Stimulated activated CD4-positive, alpha-beta T cell treated with anti-CD3 and anti-CD28 coated beads, TNF-alpha, amount 100 ng/mL, for 48 hours (primary cell): Measurements from ENCODE around the gene SAP30L.

Experiments used
- DNase-seq, 3 donors: peaks; one replicate each; pipeline ENCODE4 v3.0.0-alpha.2; 2020; ENCODE audit warnings: low read depth in 3 of 3

Gene SAP30L

DNA sequence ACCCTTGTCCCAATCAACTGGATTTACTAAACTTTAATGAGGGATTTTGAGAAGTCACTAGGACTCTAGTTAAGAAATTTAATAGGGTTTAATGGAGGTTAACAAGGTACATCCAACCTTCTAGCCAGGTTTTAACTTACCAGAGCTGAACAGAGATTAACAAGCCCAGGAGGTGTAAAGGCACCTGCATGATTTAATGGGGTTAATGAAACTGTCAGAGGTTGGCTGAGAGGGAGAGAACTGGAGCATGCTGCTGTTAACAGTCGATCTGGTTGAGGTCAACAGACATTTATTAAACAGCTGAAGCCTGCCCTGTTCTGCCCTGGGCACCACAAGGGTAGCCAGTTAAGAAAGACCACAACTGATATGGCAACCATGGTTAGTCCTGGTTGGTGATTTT is 18.6 kb downstream of the SAP30L start:
- no peak for DNase-seq

DNA sequence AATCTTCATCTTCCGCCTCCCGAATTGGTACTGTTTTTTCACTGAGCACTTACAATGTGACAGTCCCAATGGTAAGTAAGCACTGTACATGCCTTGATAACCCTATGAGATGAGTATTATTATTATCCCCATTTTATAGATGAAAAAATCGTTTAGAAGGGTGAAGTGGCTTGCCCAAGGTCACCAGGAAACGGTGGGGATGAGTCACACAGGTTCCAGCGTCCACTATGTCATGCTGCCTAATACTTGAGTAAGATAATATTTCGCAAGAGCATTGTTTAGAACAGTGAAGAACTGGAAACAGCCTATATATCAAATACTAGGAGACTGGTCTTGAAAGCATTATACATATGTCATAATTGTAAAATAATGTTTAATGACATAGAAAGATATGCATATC is 19.4 kb downstream of the SAP30L start:
- DNase-seq, result no peak

DNA sequence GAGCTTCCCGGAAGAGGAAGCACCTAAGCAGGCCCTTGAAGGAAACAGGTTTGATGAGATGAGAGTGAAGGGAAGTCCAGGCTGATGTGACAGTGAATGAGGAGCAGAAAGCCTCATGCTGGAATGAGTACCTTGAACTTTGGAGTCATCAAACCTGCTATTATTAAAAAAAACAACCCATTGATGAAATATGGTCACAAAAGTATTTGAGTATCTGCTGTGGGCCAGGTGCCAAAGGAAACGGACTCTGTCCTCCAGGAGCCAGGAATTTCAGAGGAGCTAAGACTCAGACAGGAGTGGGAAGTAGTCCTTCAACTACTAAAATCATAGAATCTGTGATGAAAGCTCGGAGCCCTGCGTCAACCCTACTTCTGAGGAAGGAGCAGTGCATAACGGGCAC is 20.4 kb downstream of the SAP30L start:
- DNase-seq, result no peak

GRCh38 chr5:154466671-154467070 is 20.9 kb downstream of the SAP30L start:
- no peak for DNase-seq

DNA sequence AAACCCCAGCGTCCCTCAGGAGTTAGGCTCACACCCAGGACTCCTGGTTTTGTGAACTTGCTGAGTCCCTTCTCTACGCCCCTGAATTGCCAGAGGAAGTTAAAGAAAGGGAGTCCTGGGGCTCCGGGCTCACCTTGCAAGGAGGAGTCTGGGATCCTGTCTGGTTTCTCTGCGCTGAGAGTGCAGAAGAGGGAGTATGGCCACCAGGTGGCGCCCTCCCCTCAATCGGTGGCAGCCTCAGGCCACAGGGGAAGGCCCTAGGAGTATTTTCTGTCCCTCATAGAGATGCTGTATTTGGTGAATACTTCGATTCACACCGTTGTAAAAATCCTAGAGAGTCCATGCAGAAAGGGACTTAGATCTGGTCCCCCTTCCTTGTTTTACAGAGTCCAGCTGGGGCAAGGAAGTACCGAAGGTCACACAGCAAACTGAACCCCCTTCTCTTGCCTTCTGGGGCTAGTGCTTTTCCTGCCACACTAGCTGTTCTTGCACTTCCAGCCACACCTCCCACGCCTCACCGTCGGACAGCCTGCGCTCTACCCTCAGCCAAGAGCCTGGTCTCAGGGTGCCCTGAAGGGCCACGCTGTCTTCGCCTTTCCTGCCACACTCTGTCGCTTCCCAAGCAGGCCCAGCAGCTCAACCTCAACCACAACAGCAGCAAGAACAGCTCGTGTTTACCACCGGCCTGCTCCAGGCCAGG is 22.0 kb downstream of the SAP30L start:
- DNase-seq, result peak; percentile 51 to 78 (median 71)

- no peak for DNase-seq
Measured at GRCh38 chr5:154470137-154470536, 24.3 kb downstream of the SAP30L start.

DNA sequence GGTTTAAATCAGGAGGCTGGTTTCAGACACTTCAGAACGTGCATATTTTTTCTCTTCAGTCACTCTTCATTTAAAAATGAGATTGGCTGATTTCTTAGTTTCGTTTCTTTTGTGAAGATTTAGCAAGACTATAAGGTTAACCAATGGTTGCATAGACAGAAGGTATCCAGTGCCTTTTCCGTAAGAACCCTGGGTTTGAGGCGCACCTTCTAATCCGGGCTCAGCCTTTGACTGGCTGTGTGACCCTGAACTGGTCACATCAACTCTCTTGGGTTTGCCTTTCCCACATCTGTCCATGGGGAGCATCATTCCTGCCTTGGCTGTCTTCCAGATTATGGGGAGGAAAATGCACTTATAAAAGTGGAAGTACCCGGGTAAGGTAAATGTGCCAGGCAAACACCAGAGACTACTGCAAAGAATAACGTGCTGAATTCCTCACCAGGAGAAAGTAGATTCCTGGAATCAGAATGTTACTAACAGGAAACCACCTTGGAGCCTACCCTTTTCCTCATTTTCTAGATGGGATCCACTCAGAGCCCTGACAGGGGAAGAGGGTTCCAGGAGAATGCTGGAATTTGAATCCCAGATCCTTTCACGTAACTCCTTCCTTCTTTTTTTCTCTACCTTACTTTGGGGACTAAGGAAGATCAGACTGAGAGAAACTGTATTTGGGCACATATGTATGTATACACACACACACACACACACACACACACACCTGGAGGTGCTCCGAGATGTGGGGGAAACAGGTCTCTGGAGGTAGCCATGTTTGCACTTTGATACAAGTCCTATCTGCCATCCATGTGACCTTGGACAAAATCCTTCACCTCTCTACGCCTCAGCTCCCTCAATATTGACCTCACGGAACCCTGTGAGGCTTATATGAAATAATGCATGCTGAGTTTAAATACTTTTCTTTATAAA is 25.4 kb downstream of the SAP30L start:
- no peak for DNase-seq

DNA sequence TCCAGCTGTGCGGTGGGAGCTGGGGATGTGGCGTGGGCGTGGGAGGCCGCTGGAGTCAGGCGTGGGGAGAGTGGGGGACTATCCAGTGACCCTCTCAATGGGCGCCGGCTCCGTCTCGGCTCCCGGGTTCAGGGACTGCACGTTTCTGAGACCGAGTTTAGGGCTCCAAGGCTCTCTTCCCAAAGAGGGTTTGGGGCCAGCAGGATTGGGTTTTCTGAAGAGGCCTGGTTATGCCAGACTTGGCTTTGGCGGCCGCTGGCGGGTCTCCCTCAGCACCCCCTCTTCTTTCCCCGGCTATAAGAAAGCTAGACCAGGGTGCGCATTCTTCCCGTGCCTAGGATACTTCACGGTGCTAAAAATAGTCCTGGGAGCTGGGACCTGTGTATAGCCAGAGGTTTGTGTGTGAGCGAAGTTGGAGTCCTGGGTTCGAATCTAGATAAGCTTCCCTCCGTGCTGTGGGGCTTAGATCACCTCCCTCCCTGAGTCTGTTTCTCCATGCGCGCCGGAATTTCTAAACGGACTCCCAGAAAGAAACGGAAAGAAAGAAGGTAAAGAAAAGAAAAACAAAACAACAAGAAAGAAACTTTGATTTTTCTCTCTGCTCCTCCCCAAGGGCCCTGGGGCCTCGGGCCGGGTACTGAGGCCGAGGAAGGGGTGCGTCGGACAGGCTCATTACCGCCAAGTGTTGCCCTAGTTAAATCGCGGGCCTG is 27.2 kb downstream of the SAP30L start:
- DNase-seq, result no peak

GRCh38 chr5:154473581-154474283 is 27.9 kb downstream of the SAP30L start:
- DNase-seq, result no peak

- DNase-seq, result no peak
Measured at GRCh38 chr5:154474396-154475334, 28.9 kb downstream of the SAP30L start.

DNA sequence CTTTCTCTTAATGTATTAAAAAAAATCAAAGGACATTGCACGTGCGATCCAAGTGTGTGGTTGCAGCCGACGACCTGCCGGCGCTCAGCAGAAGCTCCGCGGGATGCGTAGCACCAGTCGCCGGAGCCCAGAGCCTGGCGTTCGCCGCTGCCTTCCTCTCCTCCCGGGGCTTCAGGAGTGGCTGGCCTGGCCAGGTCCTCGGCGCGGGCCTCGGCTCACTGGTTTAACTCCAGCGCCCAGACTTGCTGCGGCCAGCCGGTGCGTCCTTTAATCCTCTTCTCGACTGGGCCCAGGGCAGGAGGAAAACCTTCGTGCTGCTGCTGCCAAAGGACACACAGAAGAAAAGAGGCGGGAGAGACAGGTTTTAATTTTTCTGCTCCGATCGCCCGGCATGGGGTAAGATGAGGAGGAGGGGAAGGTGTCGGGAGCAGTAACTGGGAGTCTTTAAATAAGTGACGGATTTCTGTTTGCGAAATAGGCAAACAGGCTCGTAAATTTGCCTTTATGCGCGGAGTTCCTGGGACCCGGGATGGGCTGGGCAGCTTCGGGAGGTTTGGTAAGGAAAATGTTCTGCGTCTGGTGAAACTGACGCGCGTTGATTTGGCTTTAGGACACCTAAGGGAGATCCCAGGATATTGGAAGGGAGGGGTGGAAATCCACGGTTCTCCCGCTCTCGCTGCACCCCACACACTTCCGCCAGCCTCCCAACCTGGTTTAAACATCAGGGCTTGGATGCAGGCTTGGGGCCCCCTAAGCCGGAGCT is 30.0 kb downstream of the SAP30L start:
- DNase-seq, result no peak

GRCh38 chr5:154476354-154477205 is 30.8 kb downstream of the SAP30L start:
- no peak for DNase-seq

- DNase-seq, result no peak
Measured at GRCh38 chr5:154477382-154478223, 31.8 kb downstream of the SAP30L start.

GRCh38 chr5:154478224-154478565 is 32.4 kb downstream of the SAP30L start, which contains the start of gene HAND1:
TSS of gene HAND1 (minus strand) at chr5:154478227. CDS start at chr5:154478008, 219 bp downstream.
- DNase-seq, result no peak

- no peak for DNase-seq
Measured at GRCh38 chr5:154478752-154479159, 33.0 kb downstream of the SAP30L start.

GRCh38 chr5:154479160-154479943 is 33.6 kb downstream of the SAP30L start:
- no peak for DNase-seq
